ENCODE measurements around the gene DNAH6.

The DNAH6 gene

DNA sequence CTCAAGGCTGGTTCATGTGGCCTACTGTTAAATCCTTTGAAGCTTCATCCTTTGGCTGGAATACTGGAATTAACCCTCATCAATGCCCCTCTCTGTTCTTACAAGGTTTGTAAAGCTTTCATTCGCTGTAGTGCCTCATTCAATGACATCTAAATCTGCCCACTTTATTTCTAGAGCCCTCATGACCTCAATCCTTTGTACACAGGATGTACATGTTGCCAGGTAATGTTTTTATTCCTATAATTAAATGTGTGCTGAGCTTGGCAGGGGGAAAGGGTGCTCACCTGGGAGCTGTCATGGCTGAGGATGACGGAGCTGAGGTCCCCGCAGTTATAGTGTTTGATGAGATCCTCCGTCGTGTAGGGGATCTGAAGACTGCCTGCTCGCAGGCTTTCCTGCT lies 325.3 kb downstream of the DNAH6 start:
- peaks cover 10 to 14% (median 12%) of the 10 kb centered on the region in 4 experiments for H3K4me1 ChIP-seq (ENCODE audit: control extremely low read depth in 1 of 4, control insufficient read depth in 4 of 4, insufficient read depth in 4 of 4, low read length in 3 of 4)
- DNase-seq = no peak
- POLR2A ChIA-PET = no interaction called here
- no peak overlapping the region for H3K4me3 ChIP-seq (ENCODE audit: control insufficient read depth in 1 of 7, extremely low read depth in 1 of 7, insufficient read depth in 4 of 7, low read depth in 2 of 7, low read length in 6 of 7)
- peaks cover 0 to 42% (median 10%) of the 10 kb centered on the region in 5 experiments for H3K27me3 ChIP-seq (replicated peaks in 2 of 5; ENCODE audit: control insufficient read depth in 4 of 5, insufficient read depth in 5 of 5, low read length in 4 of 5)
- 96% methylated on average over 5 of the region's 6 CpGs for WGBS (ENCODE audit: insufficient coverage)
- H3K27ac ChIP-seq (ENCODE audit: insufficient read depth in 1 of 2, low read depth in 1 of 2, low read length in 2 of 2, poor library complexity in 1 of 2, severe bottlenecking in 2 of 2) = no peak overlapping the region
- CTCF ChIA-PET = interaction anchor here (0.7 to 2.0 kb wide), 4 partner anchors 9 to 337 kb away, joined by 3 to 5 read pairs (median 4); no protein-coding TSS in a partner anchor
- H3K9me3 ChIP-seq (ENCODE audit: control extremely low read depth in 1 of 5, control insufficient read depth in 4 of 5, insufficient read depth in 2 of 5, low read depth in 1 of 5, low read length in 4 of 5) = peaks cover 0 to 8% (median 3%) of the 10 kb centered on the region in 5 experiments
- no peaks in the 10 kb centered on the region for H3K36me3 ChIP-seq (ENCODE audit: control insufficient read depth in 4 of 4, insufficient read depth in 4 of 4, low read length in 3 of 4)

DNA sequence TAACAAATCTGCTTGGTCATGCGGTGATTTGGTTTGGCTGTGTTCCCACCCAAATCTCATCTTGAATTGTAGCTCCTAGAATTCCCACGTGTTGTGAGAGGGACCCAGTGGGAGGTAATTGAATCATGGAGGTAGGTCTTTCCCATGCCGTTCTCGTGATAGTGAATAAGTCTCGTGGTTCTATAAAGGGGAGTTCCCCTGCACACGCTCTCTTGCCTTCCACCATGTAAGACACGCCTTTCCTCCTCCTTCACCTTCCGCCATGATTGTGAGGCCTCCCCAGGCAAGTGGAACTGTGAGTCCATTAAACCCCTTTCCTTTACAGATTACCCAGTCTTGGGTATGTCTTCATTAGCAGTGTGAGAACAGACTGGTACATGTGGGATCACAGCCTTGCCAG lies 327.8 kb downstream of the DNAH6 start:
- H3K4me3 ChIP-seq (ENCODE audit: control insufficient read depth in 1 of 7, extremely low read depth in 1 of 7, insufficient read depth in 4 of 7, low read depth in 2 of 7, low read length in 6 of 7) = no peak overlapping the region
- WGBS (ENCODE audit: insufficient coverage) = 100% methylated on average over 1 of the region's 8 CpGs
- CTCF ChIA-PET = interaction anchor here (1.8 kb wide), 1 partner anchor 11 kb away, joined by 6 read pairs; no protein-coding TSS in a partner anchor
- POLR2A ChIA-PET = no interaction called here
- peaks cover 16 to 23% (median 21%) of the 10 kb centered on the region in 4 experiments for H3K4me1 ChIP-seq (ENCODE audit: control extremely low read depth in 1 of 4, control insufficient read depth in 4 of 4, insufficient read depth in 4 of 4, low read length in 3 of 4)
- DNase-seq = no peak
- H3K36me3 ChIP-seq (ENCODE audit: control insufficient read depth in 4 of 4, insufficient read depth in 4 of 4, low read length in 3 of 4) = no peaks in the 10 kb centered on the region
- H3K9me3 ChIP-seq (ENCODE audit: control extremely low read depth in 1 of 5, control insufficient read depth in 4 of 5, insufficient read depth in 2 of 5, low read depth in 1 of 5, low read length in 4 of 5) = no peaks in the 10 kb centered on the region
- H3K27ac ChIP-seq (ENCODE audit: insufficient read depth in 1 of 2, low read depth in 1 of 2, low read length in 2 of 2, poor library complexity in 1 of 2, severe bottlenecking in 2 of 2) = no peak overlapping the region
- peaks cover 0 to 53% (median 13%) of the 10 kb centered on the region in 5 experiments for H3K27me3 ChIP-seq (replicated peaks in 2 of 5; ENCODE audit: control insufficient read depth in 4 of 5, insufficient read depth in 5 of 5, low read length in 4 of 5)

DNA sequence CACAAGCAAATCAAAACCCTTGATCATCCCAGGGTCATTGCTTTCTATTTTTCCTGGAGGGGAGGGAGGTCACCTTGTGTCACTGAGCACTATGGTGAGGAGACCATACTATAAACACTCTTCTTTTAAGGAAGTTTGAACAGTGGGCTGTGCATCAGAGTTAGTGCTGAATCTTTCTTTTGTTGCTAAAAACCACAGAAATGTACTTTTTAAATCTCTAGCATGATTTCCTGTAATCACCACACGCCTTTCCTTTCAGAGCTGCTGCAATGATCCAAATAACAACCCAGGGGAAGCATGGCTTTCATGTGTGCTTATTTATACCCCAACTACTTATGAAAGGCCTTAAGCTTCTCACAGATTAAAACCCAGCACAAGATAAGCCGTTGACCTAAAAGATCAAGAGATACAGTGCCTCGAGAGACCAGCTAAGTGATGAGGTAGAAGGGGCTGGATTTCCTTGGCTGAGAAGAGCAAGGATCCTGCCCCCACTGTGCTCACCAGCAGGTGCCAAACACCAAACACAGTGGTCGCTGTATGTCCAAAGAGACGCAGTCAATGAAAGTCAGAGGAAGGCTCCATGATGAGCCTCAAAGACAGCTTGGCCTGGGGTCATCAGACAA lies 329.9 kb downstream of the DNAH6 start:
- ChIA-PET POLR2A (no interaction called here), CTCF (interaction anchor here (0.9 to 1.5 kb wide), 4 partner anchors 14 to 80 kb away, joined by 3 to 5 read pairs (median 3); no protein-coding TSS in a partner anchor)
- peaks cover 0 to 58% (median 23%) of the 10 kb centered on the region in 5 experiments for H3K27me3 ChIP-seq (replicated peaks in 2 of 5; ENCODE audit: control insufficient read depth in 4 of 5, insufficient read depth in 5 of 5, low read length in 4 of 5)
- peak; percentile 26 to 83 (median 75) for DNase-seq
- no peaks in the 10 kb centered on the region for H3K9me3 ChIP-seq (ENCODE audit: control extremely low read depth in 1 of 5, control insufficient read depth in 4 of 5, insufficient read depth in 2 of 5, low read depth in 1 of 5, low read length in 4 of 5)
- H3K27ac ChIP-seq (ENCODE audit: insufficient read depth in 1 of 2, low read depth in 1 of 2, low read length in 2 of 2, poor library complexity in 1 of 2, severe bottlenecking in 2 of 2) = no peak overlapping the region
- peaks cover 16 to 23% (median 21%) of the 10 kb centered on the region in 4 experiments for H3K4me1 ChIP-seq (ENCODE audit: control extremely low read depth in 1 of 4, control insufficient read depth in 4 of 4, insufficient read depth in 4 of 4, low read length in 3 of 4)
- H3K4me3 ChIP-seq (ENCODE audit: control insufficient read depth in 1 of 7, extremely low read depth in 1 of 7, insufficient read depth in 4 of 7, low read depth in 2 of 7, low read length in 6 of 7) = peak overlapping the region in 1 of 7 experiments; percentile 2
- WGBS (ENCODE audit: insufficient coverage) = 8% methylated on average over 4 of the region's 5 CpGs
- no peaks in the 10 kb centered on the region for H3K36me3 ChIP-seq (ENCODE audit: control insufficient read depth in 4 of 4, insufficient read depth in 4 of 4, low read length in 3 of 4)

DNA sequence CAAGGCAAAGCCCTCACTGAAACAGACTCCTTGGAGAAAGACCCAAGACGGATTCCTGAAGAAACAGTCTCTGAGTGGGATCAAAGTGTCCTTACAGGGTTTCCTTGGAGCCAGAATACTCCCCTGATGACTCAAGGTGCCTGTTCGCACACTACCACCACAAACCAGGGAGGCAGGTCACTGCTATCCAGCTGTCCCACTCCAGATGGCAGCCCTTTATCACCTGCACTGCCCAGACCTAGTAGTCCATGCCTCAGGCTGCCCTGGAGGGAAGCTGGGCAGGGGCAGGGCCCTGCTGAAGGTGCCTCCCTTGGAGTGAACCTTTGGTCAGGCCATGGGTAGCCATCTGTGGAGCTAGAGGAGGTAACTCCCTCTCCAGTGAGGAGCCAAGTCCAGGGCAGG lies 330.4 kb downstream of the DNAH6 start:
- Histone ChIP-seq H3K36me3 (ENCODE audit: control insufficient read depth in 4 of 4, insufficient read depth in 4 of 4, low read length in 3 of 4) (no peaks in the 10 kb centered on the region), H3K27me3 (replicated peaks in 2 of 5; ENCODE audit: control insufficient read depth in 4 of 5, insufficient read depth in 5 of 5, low read length in 4 of 5) (peaks cover 0 to 59% (median 29%) of the 10 kb centered on the region in 5 experiments), H3K4me1 (ENCODE audit: control extremely low read depth in 1 of 4, control insufficient read depth in 4 of 4, insufficient read depth in 4 of 4, low read length in 3 of 4) (peaks cover 16 to 23% (median 21%) of the 10 kb centered on the region in 4 experiments), H3K4me3 (ENCODE audit: control insufficient read depth in 1 of 7, extremely low read depth in 1 of 7, insufficient read depth in 4 of 7, low read depth in 2 of 7, low read length in 6 of 7) (no peak overlapping the region), H3K9me3 (ENCODE audit: control extremely low read depth in 1 of 5, control insufficient read depth in 4 of 5, insufficient read depth in 2 of 5, low read depth in 1 of 5, low read length in 4 of 5) (no peaks in the 10 kb centered on the region), H3K27ac (ENCODE audit: insufficient read depth in 1 of 2, low read depth in 1 of 2, low read length in 2 of 2, poor library complexity in 1 of 2, severe bottlenecking in 2 of 2) (no peak overlapping the region)
- POLR2A ChIA-PET = no interaction called here
- 91% methylated on average over 2 of the region's 2 CpGs for whole genome bisulfite sequencing (ENCODE audit: insufficient coverage)
- DNase-seq = peak in 2 of 3 donors; percentile 19 to 26
- CTCF ChIA-PET = interaction anchor here (0.9 to 1.5 kb wide), 4 partner anchors 14 to 79 kb away, joined by 3 to 5 read pairs (median 3); no protein-coding TSS in a partner anchor

DNA sequence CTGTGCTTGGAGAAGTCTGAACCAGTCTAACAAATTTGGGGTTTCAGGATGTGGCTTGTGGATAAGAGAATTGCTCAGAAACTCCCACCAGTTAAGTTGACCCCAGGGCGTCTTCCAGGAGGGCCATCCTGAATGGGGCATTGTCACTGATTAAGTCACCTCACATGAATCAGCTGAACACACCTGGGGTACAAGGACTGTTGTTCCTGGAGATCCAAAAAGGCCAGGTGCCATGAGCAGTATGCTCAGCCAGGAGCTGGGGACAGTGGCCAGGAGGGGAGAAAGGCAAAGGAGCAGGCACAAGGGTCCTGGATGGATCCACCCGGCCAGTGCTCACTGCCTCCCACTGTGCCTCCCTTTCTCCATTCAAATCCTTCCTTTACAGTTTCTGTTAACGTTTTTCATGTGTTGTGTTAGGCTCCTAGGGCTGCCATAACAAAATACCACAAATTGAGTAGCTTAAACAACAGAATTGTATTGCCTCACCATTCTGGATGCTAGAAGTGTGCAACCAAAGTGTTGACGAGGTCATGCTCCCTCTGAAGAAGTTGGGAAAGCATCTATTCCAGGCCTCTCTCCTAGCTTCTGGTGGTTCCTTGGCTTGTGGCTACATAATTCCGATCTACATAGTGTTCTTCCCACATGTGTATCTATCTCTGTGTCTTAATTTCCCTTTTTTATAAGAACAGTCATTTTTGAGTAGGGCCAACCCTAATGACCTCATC lies 331.2 kb downstream of the DNAH6 start:
- CTCF ChIA-PET = interaction anchor here (0.9 to 1.2 kb wide), 3 partner anchors 15 to 35 kb away, joined by 3 read pairs; no protein-coding TSS in a partner anchor
- Histone ChIP-seq H3K4me1 (ENCODE audit: control extremely low read depth in 1 of 4, control insufficient read depth in 4 of 4, insufficient read depth in 4 of 4, low read length in 3 of 4) (peaks cover 16 to 23% (median 21%) of the 10 kb centered on the region in 4 experiments), H3K27me3 (replicated peaks in 2 of 5; ENCODE audit: control insufficient read depth in 4 of 5, insufficient read depth in 5 of 5, low read length in 4 of 5) (peaks cover 0 to 61% (median 31%) of the 10 kb centered on the region in 5 experiments), H3K36me3 (ENCODE audit: control insufficient read depth in 4 of 4, insufficient read depth in 4 of 4, low read length in 3 of 4) (no peaks in the 10 kb centered on the region), H3K27ac (ENCODE audit: insufficient read depth in 1 of 2, low read depth in 1 of 2, low read length in 2 of 2, poor library complexity in 1 of 2, severe bottlenecking in 2 of 2) (no peak overlapping the region), H3K9me3 (ENCODE audit: control extremely low read depth in 1 of 5, control insufficient read depth in 4 of 5, insufficient read depth in 2 of 5, low read depth in 1 of 5, low read length in 4 of 5) (peaks cover 0 to 5% (median 4%) of the 10 kb centered on the region in 5 experiments), H3K4me3 (ENCODE audit: control insufficient read depth in 1 of 7, extremely low read depth in 1 of 7, insufficient read depth in 4 of 7, low read depth in 2 of 7, low read length in 6 of 7) (no peak overlapping the region)
- 86% methylated on average over 3 of the region's 5 CpGs for WGBS (ENCODE audit: insufficient coverage)
- POLR2A ChIA-PET = no interaction called here
- DNase-seq = no peak

DNA sequence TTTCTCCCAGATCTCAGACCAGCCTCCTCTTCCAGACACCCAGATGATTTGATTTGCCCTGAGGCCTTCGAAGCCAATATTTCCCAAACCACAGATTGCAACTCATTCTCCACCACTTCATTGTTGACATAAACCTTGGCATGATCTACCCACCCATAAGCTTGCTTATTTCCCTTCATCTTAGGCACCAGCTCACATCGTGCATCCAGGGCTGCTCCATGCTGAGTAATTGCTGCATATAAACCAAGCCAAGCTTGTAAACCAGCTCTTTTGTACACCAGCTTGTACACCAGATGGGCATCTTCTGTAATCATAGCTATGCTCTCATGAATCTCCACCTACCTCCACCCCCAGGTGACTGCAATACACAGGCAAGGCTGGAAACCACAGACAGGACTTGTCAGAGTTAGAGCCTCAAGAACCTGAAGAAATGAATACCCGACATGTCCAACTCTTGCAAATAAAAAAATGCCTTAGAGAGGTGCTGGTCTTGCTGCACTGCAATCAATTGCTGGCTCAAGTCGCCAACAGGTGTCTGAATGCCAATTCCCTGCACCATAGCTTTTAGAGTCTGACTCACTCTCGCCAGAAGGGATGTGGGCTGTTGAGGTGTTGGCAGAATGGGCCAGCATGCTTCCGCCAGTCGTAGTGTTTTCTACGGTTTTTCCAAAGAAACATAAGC lies 333.1 kb downstream of the DNAH6 start:
- H3K4me1 ChIP-seq (ENCODE audit: control extremely low read depth in 1 of 4, control insufficient read depth in 4 of 4, insufficient read depth in 4 of 4, low read length in 3 of 4) = peaks cover 16 to 23% (median 21%) of the 10 kb centered on the region in 4 experiments
- peak in 2 of 3 donors; percentile 13 to 32 for DNase-seq
- ChIA-PET POLR2A (no interaction called here), CTCF (interaction anchor here (1.1 to 1.5 kb wide), 3 partner anchors 9 to 12 kb away, joined by 3 to 6 read pairs (median 3); no protein-coding TSS in a partner anchor)
- H3K36me3 ChIP-seq (ENCODE audit: control insufficient read depth in 4 of 4, insufficient read depth in 4 of 4, low read length in 3 of 4) = no peaks in the 10 kb centered on the region
- H3K9me3 ChIP-seq (ENCODE audit: control extremely low read depth in 1 of 5, control insufficient read depth in 4 of 5, insufficient read depth in 2 of 5, low read depth in 1 of 5, low read length in 4 of 5) = peaks cover 0 to 16% (median 5%) of the 10 kb centered on the region in 5 experiments
- 78% methylated on average over 7 of the region's 8 CpGs for WGBS (ENCODE audit: insufficient coverage)
- H3K4me3 ChIP-seq (ENCODE audit: control insufficient read depth in 1 of 7, extremely low read depth in 1 of 7, insufficient read depth in 4 of 7, low read depth in 2 of 7, low read length in 6 of 7) = no peak overlapping the region
- no peak overlapping the region for H3K27ac ChIP-seq (ENCODE audit: insufficient read depth in 1 of 2, low read depth in 1 of 2, low read length in 2 of 2, poor library complexity in 1 of 2, severe bottlenecking in 2 of 2)
- H3K27me3 ChIP-seq (replicated peaks in 2 of 5; ENCODE audit: control insufficient read depth in 4 of 5, insufficient read depth in 5 of 5, low read length in 4 of 5) = peaks cover 0 to 52% (median 25%) of the 10 kb centered on the region in 5 experiments

All from common myeloid progenitor, CD34-positive (primary cell).